Heart right ventricle (tissue), 16 donors: ENCODE measurements around the gene IFRD2. TPM values are rescaled to one million over a fixed set of nuclear protein-coding genes. Genes with fewer than 3 reads are reported as not detected.

ENCODE experiments used
- ATAC-seq, 8 donors: fragments of 200-7000 bp; cut with Tn5 transposase; one replicate each; pipeline ENCODE4 v1.9.1; 2020; ENCODE audit warnings: mild to moderate bottlenecking in 8 of 8, moderate library complexity in 8 of 8, moderate number of reproducible peaks in 1 of 8
- DNase-seq, 2 donors: peaks; one replicate each; pipeline ENCODE4 v3.0.0-alpha.2; 2020
- H3K27ac ChIP-seq, 10 donors: fragments of 200-600 bp; sonication (generic) in 2 of 10; one replicate each; pipeline versions ENCODE4 v1.5.0 to v1.8.0; 2020 to 2022; ENCODE audit warnings: mild to moderate bottlenecking in 3 of 10
- H3K27me3 ChIP-seq, 7 donors: fragments of 200-600 bp; one replicate each; pipeline ENCODE4 v1.8.0; 2021 to 2022; ENCODE audit warnings: mild to moderate bottlenecking in 2 of 7
- H3K36me3 ChIP-seq, 9 donors: fragments of 200-600 bp; sonication (generic) in 1 of 9; one replicate each; pipeline versions ENCODE4 v1.5.0 to v1.8.0; 2020 to 2022; ENCODE audit warnings: mild to moderate bottlenecking in 2 of 9
- H3K4me1 ChIP-seq, 9 donors: fragments of 200-600 bp; sonication (generic) in 1 of 9; one replicate each; pipeline versions ENCODE4 v1.5.0 to v1.8.0; 2020 to 2022; ENCODE audit warnings: mild to moderate bottlenecking in 4 of 9
- H3K4me3 ChIP-seq, 10 donors: fragments of 200-600 bp; sonication (generic) in 2 of 10; one replicate each; pipeline versions ENCODE4 v1.5.0 to v1.8.0; 2020 to 2022; ENCODE audit warnings: mild to moderate bottlenecking in 7 of 10, moderate library complexity in 2 of 10
- H3K9me3 ChIP-seq, 11 donors: fragments of 200-600 bp in 10 of 11; sonication (generic) in 2 of 11; one replicate each; pipeline versions ENCODE4 v1.5.0 to v1.8.0; 2013 to 2022; ENCODE audit warnings: mild to moderate bottlenecking in 2 of 11, control low read depth in 1 of 11, moderate library complexity in 1 of 11
- CTCF ChIP-seq, 9 donors: fragments of 200-600 bp; sonication (generic) in 2 of 9; IDR thresholded peaks; one replicate each; pipeline versions ENCODE4 v1.5.0 to v1.8.0; 2021 to 2022; ENCODE audit warnings: antibody characterized with exemption in 9 of 9, mild to moderate bottlenecking in 5 of 9, moderate library complexity in 1 of 9
- WGBS, 2 donors: extraction: QIAGEN DNeasy Blood & Tissue Kit; methylation state at CpG; one replicate each; pipeline ENCODE4 v1.1.7; 2013; ENCODE audit warnings: inconsistent platforms in 1 of 2; 5-methylcytosine and 5-hydroxymethylcytosine counted together
- intact Hi-C, 10 donors: fragments of 100-400 bp; cut with DNase I; formaldehyde crosslinking; loops; one replicate each; pipeline versions ENCODE4 v1.11.1 to v1.14.2; 2022
- polyA plus RNA-seq, 2 donors: library from polyadenylated mRNA; stranded (reverse); fragments of 200-250 nt; gene quantifications; one replicate each; pipeline ENCODE4 v1.2.3, GENCODE V29; 2013
- total RNA-seq, 10 donors: library from RNA; stranded (reverse); fragmentation: NEBNext Ultra II Directional in 3 of 10; extraction: Animal tissue kit (Norgen Biotek cat#: 25700) in 3 of 10; gene quantifications; one replicate each; pipeline versions ENCODE4 v1.2.1 to v1.2.4, GENCODE V29; 2021 to 2023
- donor health status: Arrhythmogenic right ventricular cardiomyopathy.
- donor health status: ischemic (EF 13 %, LVEDD 7.1; RV severe dilation, severe dysfunction).
- donor health status: healthy with polysubstance abuse.
- donor health status: DM: no; HTN: yes; CAD: no.
- donor health status: DM: no; HTN: no; CAD: no.
- donor health status: ischemic (EF 25% LVEDD 6.9; RV normal size, moderate dysfunction).
- donor health status: ischemic (EF 25% LVEDD 5.7; RV mildly dilated, moderate dysfunction).
- donor health status: healthy.
- donor health status: DM: yes; HTN: yes; CAD: no.
- donor health status: Ischemic cardiomyopathy.
- donor health status: ischemic (EF 35%, LVEDD 5.7; RV mildly dilated, moderate dysfunction).
- donor health status: nonischemic (EF 11% LVEDD 7.7; RV severe dilation, severe dysfunction).
- donor health status: DM: yes; HTN: yes; CAD: no.
- donor health status: PGD.
- donor health status: ischemic (EF 29% LVEDD 5.4; RV normal size, mild dysfunction).
- donor health status: nonischemic (EF 23%, LVEDD 6.1; RV moderate dilation, normal function).

IFRD2 gene
- total and polyA plus RNA-seq, 12 donors = 45.3 to 123 (median 57.0) TPM

GRCh38 chr3:50336452-50337174 is 44.4 kb upstream of the IFRD2 start:
- 0 to 2% methylated on average over 31 of the region's 31 CpGs for WGBS, 2 donors

GRCh38 chr3:50334339-50335075 is 42.3 kb upstream of the IFRD2 start:
- Histone ChIP-seq H3K36me3 (peaks cover 8 to 51% (median 32%) of the 10 kb centered on the region in 9 donors), H3K9me3 (no peaks in the 10 kb centered on the region)
- ATAC-seq = peak in 1 of 8 donors; percentile 1

More at GRCh38 chr3:50336452-50337174, 44.4 kb upstream of the IFRD2 start:
- Histone ChIP-seq H3K9me3 (no peaks in the 10 kb centered on the region), H3K27ac (peak overlapping the region; percentile 88 to 100 (median 97)), H3K36me3 (peaks cover 0 to 30% (median 11%) of the 10 kb centered on the region in 9 donors), H3K4me1 (peaks cover 15 to 88% (median 79%) of the 10 kb centered on the region in 9 donors), H3K27me3 (no peaks in the 10 kb centered on the region), H3K4me3 (peak overlapping the region; percentile 61 to 99 (median 78))
- ATAC-seq (peak in 5 of 8 donors; percentile 1 to 16 (median 4)), DNase-seq (no peak)
- intact Hi-C loops = loop anchor here in 1 of 10 donors (5.0 kb wide), 1 partner anchor 34 kb away; the partner anchor contains the start of gene HYAL1
- TF ChIP-seq CTCF (IDR thresholded peaks at IDR 0.05) = no peak

GRCh38 chr3:50333744-50334328 is 41.6 kb upstream of the IFRD2 start:
- intact Hi-C loops = no loop called here
- H3K27me3 ChIP-seq = no peaks in the 10 kb centered on the region
- peak overlapping the region; percentile 88 to 100 (median 97) for H3K27ac ChIP-seq
- peaks cover 13 to 63% (median 59%) of the 10 kb centered on the region in 9 donors for H3K4me1 ChIP-seq
- TF ChIP-seq CTCF (IDR thresholded peaks at IDR 0.05) = no peak
- H3K9me3 ChIP-seq = no peaks in the 10 kb centered on the region
- ATAC-seq (peak; percentile 4 to 67 (median 53)), DNase-seq (peak in 1 of 2 donors; percentile 91)
- WGBS, 2 donors = 35 to 43% methylated on average over 12 of the region's 12 CpGs
- peak overlapping the region in 9 of 10 donors; percentile 10 to 99 (median 82) for H3K4me3 ChIP-seq
- H3K36me3 ChIP-seq = peaks cover 8 to 57% (median 34%) of the 10 kb centered on the region in 9 donors

More at GRCh38 chr3:50334339-50335075, 42.3 kb upstream of the IFRD2 start:
- DNase-seq = no peak
- Histone ChIP-seq H3K4me3 (peak overlapping the region in 9 of 10 donors; percentile 10 to 99 (median 82)), H3K27me3 (no peaks in the 10 kb centered on the region), H3K4me1 (peaks cover 13 to 67% (median 63%) of the 10 kb centered on the region in 9 donors), H3K27ac (peak overlapping the region; percentile 88 to 100 (median 97))
- 38 to 48% methylated on average over 5 of the region's 5 CpGs for WGBS, 2 donors
- no peak for TF ChIP-seq CTCF (IDR thresholded peaks at IDR 0.05)
- intact Hi-C loops = loop anchor here in 1 of 10 donors (5.0 kb wide), 1 partner anchor 32 kb away; the partner anchor contains the start of gene HYAL1
